GM12878 (cell line): ENCODE measurements around the gene HOXD9. TPM values are rescaled to one million over a fixed set of nuclear protein-coding genes. Genes with fewer than 3 reads are reported as not detected.
A peak's percentile ranks its signal among the peaks of the same experiment; 100 is the strongest.

ENCODE experiments used
- ATAC-seq: fragments of 200-7000 bp; cut with Tn5 transposase; 3 replicates; pipeline ENCODE4 v1.9.1; 2020; ENCODE audit warnings: mild to moderate bottlenecking, moderate library complexity
- Bru-seq: library from RNA; stranded (reverse); fragments of 400-500 nt; gene quantifications from one replicate; lab custom pipeline; 2021; lab: Mats Ljungman, UMichigan
- BruChase-seq, 2 experiments: library from RNA; stranded (reverse); fragments of 400-500 nt; gene quantifications; one replicate each; lab custom pipeline; 2021; lab: Mats Ljungman, UMichigan
- BruUV-seq: library from RNA; stranded (reverse); fragments of 400-500 nt; replicated peaks from 2 replicates; lab custom pipeline; 2021; lab: Mats Ljungman, UMichigan
- CTCF ChIA-PET: fragments of 300-600 bp; sonication (Branson Sonifier 250); formaldehyde crosslinking; extraction: SDS; loops from one replicate; lab custom pipeline; 2021; ENCODE audit warnings: inconsistent platforms; lab: Yijun Ruan, JAX
- POLR2A ChIA-PET: fragments of 350-600 bp; formaldehyde crosslinking; extraction: SDS; loops from one replicate; lab custom pipeline; 2021; ENCODE audit warnings: inconsistent platforms; lab: Charles Lee
- RAD21 ChIA-PET: fragments of 300-600 bp; sonication (Branson Sonifier 250); formaldehyde crosslinking; loops from one replicate; lab custom pipeline; 2023; ENCODE audit warnings: antibody characterized with exemption; ENCODE audit not compliant: unreplicated experiment; lab: Charles Lee
- SMC1A ChIA-PET: fragments of 300-600 bp; sonication (Branson Sonifier 250); formaldehyde crosslinking; loops from one replicate; lab custom pipeline; 2023; ENCODE audit not compliant: unreplicated experiment, uncharacterized antibody; lab: Charles Lee
- DNase-seq: peaks from one replicate; pipeline ENCODE4 v3.0.0-alpha.2; 2011; ENCODE audit warnings: low read depth, low spot score
- FAIRE-seq: peaks from 3 replicates; lab custom pipeline; 2011; peaks lifted over from hg19 to GRCh38; lab: Jason Lieb, UNC
- H2AFZ ChIP-seq: 2 replicates; pipeline ENCODE4 v1.6.0; 2011; ENCODE audit warnings: low read depth, low read length, control low read depth; ENCODE audit not compliant: control insufficient read depth
- H3K27ac ChIP-seq: 2 replicates; pipeline ENCODE4 v1.5.1; 2011; ENCODE audit warnings: control low read depth; ENCODE audit not compliant: control insufficient read depth, insufficient read depth
- H3K27me3 ChIP-seq, 2 experiments: replicated peaks in 1 of 2; 2 replicates each; pipeline versions ENCODE4 v1.6.0 to v1.6.1; 2011; ENCODE audit warnings: low read length in 1 of 2; ENCODE audit not compliant: control insufficient read depth in 2 of 2, insufficient read depth in 2 of 2
- H3K36me3 ChIP-seq, 2 experiments: 2 replicates each; pipeline ENCODE4 v1.5.1; 2011; ENCODE audit warnings: low read length in 1 of 2; ENCODE audit not compliant: control insufficient read depth in 2 of 2, insufficient read depth in 2 of 2
- H3K4me1 ChIP-seq: 2 replicates; pipeline ENCODE4 v1.6.1; 2011; ENCODE audit warnings: mild to moderate bottlenecking, low read length, moderate library complexity, mixed read lengths; ENCODE audit not compliant: control insufficient read depth, insufficient read depth
- H3K4me2 ChIP-seq: 2 replicates; pipeline ENCODE4 v1.6.0; 2011; ENCODE audit warnings: control low read depth; ENCODE audit not compliant: control insufficient read depth, insufficient read depth
- H3K4me3 ChIP-seq: fragments of 200-600 bp; sonication (generic); 2 replicates; pipeline ENCODE4 v1.5.1; 2016
- H3K79me2 ChIP-seq: 2 replicates; pipeline ENCODE4 v1.6.0; 2011; ENCODE audit warnings: low read length; ENCODE audit not compliant: control insufficient read depth, insufficient read depth
- H3K9ac ChIP-seq: 2 replicates; pipeline ENCODE4 v1.8.0; 2011; ENCODE audit warnings: low read length, control low read depth, mixed read lengths; ENCODE audit not compliant: control insufficient read depth, insufficient read depth
- H3K9me3 ChIP-seq: replicated peaks from 3 replicates; pipeline ENCODE4 v1.5.1; 2011; ENCODE audit warnings: mild to moderate bottlenecking, low read length; ENCODE audit not compliant: control insufficient read depth, insufficient read depth
- H4K20me1 ChIP-seq: 2 replicates; pipeline ENCODE4 v1.6.0; 2011; ENCODE audit not compliant: control insufficient read depth, insufficient read depth
- HDGF ChIP-seq: fragments of 450-650 bp; IDR thresholded peaks from 2 replicates; pipeline ENCODE4 v1.6.1; 2016; ENCODE audit warnings: antibody characterized with exemption
- SUZ12 ChIP-seq: fragments of 200-600 bp; sonication (generic); IDR thresholded peaks from one replicate; pipeline ENCODE4 v1.6.1; 2018; ENCODE audit warnings: antibody characterized with exemption, mild to moderate bottlenecking; ENCODE audit not compliant: unreplicated experiment
- WGBS: methylation state at CpG from one replicate; pipeline ENCODE4 v1.1.6; 2016; ENCODE audit warnings: low lambda C conversion rate; ENCODE audit not compliant: insufficient replicate concordance, insufficient coverage; ENCODE audit errors: missing lambda C conversion rate; 5-methylcytosine and 5-hydroxymethylcytosine counted together
- in situ Hi-C: fragments of 300-500 bp; cut with MboI; formaldehyde crosslinking; loops from 9 replicates; pipeline ENCODE4 v1.14.3; 2018; ENCODE audit warnings: mixed read lengths
- intact Hi-C: fragments of 100-400 bp; cut with micrococcal nuclease; formaldehyde crosslinking; loops from one replicate; pipeline ENCODE4 v1.14.2; 2022; ENCODE audit not compliant: unreplicated experiment
- long read RNA-seq, 2 experiments: library from polyadenylated mRNA; unstranded; transcript quantifications; one replicate each; pipeline ENCODE4 v2.0.0, GENCODE V29; 2019 to 2020
- polyA minus RNA-seq, 3 experiments: library from RNA; depleted of rRNA, polyadenylated mRNA; stranded (reverse); fragments of >200 nt; gene quantifications; 2 replicates each; pipeline ENCODE4 v1.2.3, GENCODE V29; 2011
- polyA plus RNA-seq, 11 experiments: library from polyadenylated mRNA; depleted of rRNA in 4 of 11; unstranded in 6 of 11; stranded (reverse) in 5 of 11; fragments of >200 nt; fragmentation: Nextera tagmentation in 4 of 11; fragmentation: Illumina TruSeq in 1 of 11; extraction: Ambion mirVana in 4 of 11; extraction: Trizol in 1 of 11; gene quantifications; 1 replicate in 1 of 11; 2 replicates in 10 of 11; pipeline versions ENCODE4 v1.2.1 to v1.2.3, GENCODE V29; 2011 to 2016; ENCODE audit warnings: inconsistent platforms in 2 of 11, missing spikeins in 2 of 11, low read depth in 1 of 11
- total RNA-seq, 4 experiments: library from RNA; depleted of rRNA in 3 of 4; stranded (reverse); fragments of >200 nt in 3 of 4; fragmentation: Illumina TruSeq in 1 of 4; extraction: Trizol in 1 of 4; gene quantifications; 2 replicates each; pipeline versions ENCODE4 v1.2.1 to v1.2.3, GENCODE V29; 2013 to 2021

HOXD9 gene
- total RNA-seq (2013; cell fraction: nucleolus; rRNA removed): not detected in 2 replicates
- not detected in 2 replicates for total RNA-seq (2014; rRNA removed)
- not detected in 2 replicates for total RNA-seq (2014; rRNA removed; fragmentation: Illumina TruSeq; extraction: Trizol)
- not detected in 2 replicates for total RNA-seq (2021)
- polyA plus RNA-seq (2011; ENCODE audit: low read depth): not detected
- not detected in 2 replicates for polyA plus RNA-seq (2011; rRNA removed)
- polyA plus RNA-seq (2011; cell fraction: cytosol; rRNA removed): not detected in 2 replicates
- polyA plus RNA-seq (2011; cell fraction: nucleus; rRNA removed): not detected in 2 replicates
- not detected in 2 replicates for polyA plus RNA-seq (2012)
- polyA plus RNA-seq (2014; fragmentation: Illumina TruSeq; extraction: Trizol): not detected in 2 replicates
- polyA plus RNA-seq (2014; fragmentation: Nextera tagmentation; extraction: Ambion mirVana): not detected
- polyA plus RNA-seq (2014; rRNA removed): not detected in 2 replicates
- not detected for polyA plus RNA-seq (2016; fragmentation: Nextera tagmentation; extraction: Ambion mirVana)
- not detected in 2 replicates for polyA minus RNA-seq (2011; rRNA and poly(A)+ RNA removed)
- not detected in 2 replicates for polyA minus RNA-seq (2011; cell fraction: cytosol; rRNA and poly(A)+ RNA removed)
- not detected in 2 replicates for polyA minus RNA-seq (2011; cell fraction: nucleus; rRNA and poly(A)+ RNA removed)
- Bru-seq, nascent RNA: not detected
- BruChase-seq, experiment 1, labeled RNA remaining after a 6-hour chase: not detected
- BruChase-seq, experiment 2, labeled RNA remaining after a 2-hour chase: not detected
- long read RNA-seq, experiment 1: 0 reads
- long read RNA-seq, experiment 2: 0 reads

DNA sequence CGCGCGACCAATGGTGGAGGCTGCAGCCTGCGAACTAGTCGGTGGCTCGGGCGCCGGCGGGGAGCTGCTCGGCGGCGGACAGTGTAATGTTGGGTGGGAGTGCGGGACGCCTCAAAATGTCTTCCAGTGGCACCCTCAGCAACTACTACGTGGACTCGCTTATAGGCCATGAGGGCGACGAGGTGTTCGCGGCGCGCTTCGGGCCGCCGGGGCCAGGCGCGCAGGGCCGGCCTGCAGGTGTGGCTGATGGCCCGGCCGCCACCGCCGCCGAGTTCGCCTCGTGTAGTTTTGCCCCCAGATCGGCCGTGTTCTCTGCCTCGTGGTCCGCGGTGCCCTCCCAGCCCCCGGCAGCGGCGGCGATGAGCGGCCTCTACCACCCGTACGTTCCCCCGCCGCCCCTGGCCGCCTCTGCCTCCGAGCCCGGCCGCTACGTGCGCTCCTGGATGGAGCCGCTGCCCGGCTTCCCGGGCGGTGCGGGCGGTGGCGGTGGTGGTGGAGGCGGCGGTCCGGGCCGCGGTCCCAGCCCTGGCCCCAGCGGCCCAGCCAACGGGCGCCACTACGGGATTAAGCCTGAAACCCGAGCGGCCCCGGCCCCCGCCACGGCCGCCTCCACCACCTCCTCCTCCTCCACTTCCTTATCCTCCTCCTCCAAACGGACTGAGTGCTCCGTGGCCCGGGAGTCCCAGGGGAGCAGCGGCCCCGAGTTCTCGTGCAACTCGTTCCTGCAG lies at the start of gene HOXD9:
HOXD9 (plus strand) TSS at position 37 of the 728 bp plus-strand sequence; CDS start at position 87, 50 bp downstream.
- no peak within 1 kb of the TSS for H3K4me2 ChIP-seq

More for the DNA sequence above, at the start of gene HOXD9:
- SMC1A ChIA-PET: no interaction called here
- Histone ChIP-seq H3K79me2 (no peaks in the 10 kb centered on the region), H3K27me3 (peaks cover 5 to 30% of the 10 kb centered on the region in 2 experiments), H3K9ac (no peak within 1 kb of the TSS), H4K20me1 (no peaks in the 10 kb centered on the region), H3K36me3 (no peaks in the 10 kb centered on the region)
- in situ Hi-C loops: loop anchor here (10.0 kb wide), 1 partner anchor 702 kb away; no protein-coding TSS in a partner anchor
- CTCF ChIA-PET: interaction anchor here (2.1 kb wide), 1 partner anchor 529 kb away, joined by 7 read pairs; no protein-coding TSS in a partner anchor
- intact Hi-C loops: no loop called here
- RAD21 ChIA-PET: no interaction called here
- no peak for ATAC-seq
- DNase-seq: no peak
- BruUV-seq: no TSS peak
- no peak for FAIRE-seq
- TF ChIP-seq SUZ12 (peak; percentile 64), HDGF (no peak)
- TF ChIP-seq, all 136 proteins: peak for 1
- POLR2A ChIA-PET: no interaction called here
- no peaks in the 10 kb centered on the region; the same call in 2 of the 3 replicates for H3K9me3 ChIP-seq
- H3K4me3 ChIP-seq: no peak within 1 kb of the TSS
- 74% methylated on average over 42 of the region's 84 CpGs for WGBS
- no peak within 1 kb of the TSS for H3K27ac ChIP-seq
- H3K4me1 ChIP-seq: no peaks in the 10 kb centered on the region
- H2AFZ ChIP-seq: no peak within 1 kb of the TSS
